H9 (cell line): ENCODE results near the gene MRAS. TPM values are rescaled to one million over a fixed set of nuclear protein-coding genes. Genes with fewer than 3 reads are reported as not detected.

Experiments used
- DNase-seq: peaks from one replicate; pipeline ENCODE4 v3.0.0-alpha.2; 2017
- H2AFZ ChIP-seq: one replicate; pipeline ENCODE4 v1.6.1; 2013; ENCODE audit warnings: mild to moderate bottlenecking, low read length, control low read depth, moderate library complexity
- H2AK5ac ChIP-seq: 2 replicates; pipeline ENCODE4 v1.6.1; 2013; ENCODE audit warnings: low read length, control low read depth, mixed read lengths; ENCODE audit not compliant: insufficient read length
- H2BK120ac ChIP-seq: one replicate; pipeline ENCODE4 v1.6.1; 2013; ENCODE audit warnings: low read depth, mild to moderate bottlenecking, low read length, control low read depth, inconsistent platforms; ENCODE audit not compliant: poor library complexity, severe bottlenecking
- H2BK12ac ChIP-seq: 2 replicates; pipeline ENCODE4 v1.6.1; 2013; ENCODE audit warnings: low read length, control low read depth, mixed read lengths, low read depth; ENCODE audit not compliant: insufficient read length
- H2BK15ac ChIP-seq: 2 replicates; pipeline ENCODE4 v1.6.1; 2013; ENCODE audit warnings: low read depth, low read length, control low read depth
- H2BK20ac ChIP-seq: one replicate; pipeline ENCODE4 v1.6.1; 2013; ENCODE audit warnings: low read depth, mild to moderate bottlenecking, low read length, control low read depth, inconsistent platforms; ENCODE audit not compliant: poor library complexity, severe bottlenecking
- H2BK5ac ChIP-seq: 2 replicates; pipeline ENCODE4 v1.6.1; 2013; ENCODE audit warnings: low read length, control low read depth, mixed read lengths; ENCODE audit not compliant: insufficient read length
- H3K14ac ChIP-seq: 2 replicates; pipeline ENCODE4 v1.6.1; 2013; ENCODE audit warnings: low read length, control low read depth; ENCODE audit not compliant: insufficient read depth
- H3K18ac ChIP-seq: 2 replicates; pipeline ENCODE4 v1.6.1; 2013; ENCODE audit warnings: low read depth, mild to moderate bottlenecking, mixed read lengths, low read length, control low read depth; ENCODE audit not compliant: insufficient read length
- H3K23ac ChIP-seq: 2 replicates; pipeline ENCODE4 v1.6.1; 2013; ENCODE audit warnings: low read length, control low read depth, mixed read lengths, low read depth; ENCODE audit not compliant: insufficient read length
- H3K23me2 ChIP-seq: 2 replicates; pipeline ENCODE4 v1.6.1; 2013; ENCODE audit warnings: low read depth, mild to moderate bottlenecking, mixed read lengths, low read length, control low read depth; ENCODE audit not compliant: insufficient read length, poor library complexity, severe bottlenecking
- H3K27ac ChIP-seq: 2 replicates; pipeline ENCODE4 v1.5.1; 2013; ENCODE audit warnings: low read length, control low read depth, mixed read lengths, low read depth; ENCODE audit not compliant: insufficient read length
- H3K27me3 ChIP-seq: 2 replicates; pipeline ENCODE4 v1.6.1; 2013; ENCODE audit warnings: low read length, control low read depth, inconsistent platforms; ENCODE audit not compliant: insufficient read depth
- H3K4ac ChIP-seq: 2 replicates; pipeline ENCODE4 v1.6.1; 2013; ENCODE audit warnings: low read depth, mild to moderate bottlenecking, control low read depth, inconsistent platforms, low read length, moderate library complexity
- H3K4me1 ChIP-seq: 2 replicates; pipeline ENCODE4 v1.6.1; 2013; ENCODE audit warnings: low read length, control low read depth, inconsistent platforms; ENCODE audit not compliant: insufficient read depth
- H3K4me2 ChIP-seq: 2 replicates; pipeline ENCODE4 v1.6.1; 2013; ENCODE audit warnings: low read length, control low read depth, mixed read lengths; ENCODE audit not compliant: insufficient read length, insufficient read depth
- H3K56ac ChIP-seq: 2 replicates; pipeline ENCODE4 v1.6.1; 2013; ENCODE audit warnings: low read depth, mild to moderate bottlenecking, mixed read lengths, low read length, control low read depth; ENCODE audit not compliant: insufficient read length
- H3K79me1 ChIP-seq: 2 replicates; pipeline ENCODE4 v1.6.1; 2013; ENCODE audit warnings: low read depth, mild to moderate bottlenecking, moderate library complexity, low read length, control low read depth, inconsistent platforms; ENCODE audit not compliant: insufficient read depth, poor library complexity, severe bottlenecking
- H3K79me2 ChIP-seq: 2 replicates; pipeline ENCODE4 v1.6.1; 2013; ENCODE audit warnings: low read length, control low read depth, inconsistent platforms; ENCODE audit not compliant: insufficient read depth
- H3K9ac ChIP-seq: 2 replicates; pipeline ENCODE4 v1.6.1; 2013; ENCODE audit warnings: low read length, control low read depth, mixed read lengths; ENCODE audit not compliant: insufficient read length; ENCODE audit errors: extremely low read depth
- H3K9me3 ChIP-seq: one replicate; pipeline ENCODE4 v1.6.1; 2013; ENCODE audit warnings: low read depth, low read length, inconsistent platforms; ENCODE audit not compliant: control insufficient read depth
- H3T11ph ChIP-seq: one replicate; pipeline ENCODE4 v1.6.1; 2013; ENCODE audit warnings: mild to moderate bottlenecking, low read length, control low read depth, inconsistent platforms
- H4K20me1 ChIP-seq: one replicate; pipeline ENCODE4 v1.6.1; 2013; ENCODE audit not compliant: control insufficient read depth, insufficient read length, insufficient read depth
- H4K5ac ChIP-seq: 2 replicates; pipeline ENCODE4 v1.6.1; 2013; ENCODE audit warnings: low read depth, mild to moderate bottlenecking, mixed read lengths, low read length, control low read depth; ENCODE audit not compliant: insufficient read length
- H4K8ac ChIP-seq: replicated peaks from 2 replicates; pipeline ENCODE4 v1.6.1; 2013; ENCODE audit warnings: low read length, control low read depth, mixed read lengths, low read depth; ENCODE audit not compliant: insufficient read length
- H4K91ac ChIP-seq: 2 replicates; pipeline ENCODE4 v1.6.1; 2013; ENCODE audit warnings: low read depth, mild to moderate bottlenecking, moderate library complexity, mixed read lengths, low read length, control low read depth; ENCODE audit not compliant: insufficient read length
- H3K27ac Mint-ChIP-seq, 3 experiments: 2 replicates in 2 of 3; 3 replicates in 1 of 3; pipeline ENCODE4 v1.8.0; 2020 to 2021; ENCODE audit warnings: mixed read lengths in 3 of 3, mild to moderate bottlenecking in 1 of 3, moderate library complexity in 1 of 3
- H3K27me3 Mint-ChIP-seq: 2 replicates; pipeline ENCODE4 v1.8.0; 2021; ENCODE audit warnings: low read depth, mild to moderate bottlenecking, moderate library complexity, mixed read lengths
- H3K36me3 Mint-ChIP-seq, 3 experiments: 2 replicates in 2 of 3; 3 replicates in 1 of 3; pipeline ENCODE4 v1.8.0; 2020 to 2021; ENCODE audit warnings: low read depth in 3 of 3, mixed read lengths in 3 of 3; ENCODE audit not compliant: insufficient read depth in 1 of 3
- H3K4me1 Mint-ChIP-seq, 2 experiments: 2 replicates each; pipeline ENCODE4 v1.8.0; 2020; ENCODE audit warnings: mixed read lengths in 2 of 2
- H3K4me3 Mint-ChIP-seq, 2 experiments: 2 replicates in 1 of 2; 3 replicates in 1 of 2; pipeline ENCODE4 v1.8.0; 2020 to 2021; ENCODE audit warnings: mild to moderate bottlenecking in 2 of 2, mixed read lengths in 2 of 2, moderate library complexity in 1 of 2
- H3K9me3 Mint-ChIP-seq, 2 experiments: 2 replicates in 1 of 2; 3 replicates in 1 of 2; pipeline ENCODE4 v1.8.0; 2020; ENCODE audit warnings: mild to moderate bottlenecking in 2 of 2, mixed read lengths in 2 of 2, moderate library complexity in 1 of 2
- CTCF ChIP-seq: fragments of 200-600 bp; sonication (generic); conservative IDR thresholded peaks from 3 replicates; pipeline ENCODE4 v1.8.0; 2021; ENCODE audit warnings: antibody characterized with exemption, mild to moderate bottlenecking
- WGBS: extraction: QIAGEN DNeasy Blood & Tissue Kit; methylation state at CpG from one replicate; pipeline ENCODE4 v1.1.7; 2013; ENCODE audit warnings: missing lambda C conversion rate, low lambda C conversion rate, mixed read lengths; ENCODE audit not compliant: insufficient read length; ENCODE audit errors: extremely low coverage; 5-methylcytosine and 5-hydroxymethylcytosine counted together
- total RNA-seq: library from RNA; stranded (reverse); gene quantifications from 2 replicates; pipeline ENCODE4 v1.2.1, GENCODE V29; 2021

Gene MRAS
- total RNA-seq, 1 experiment from 2014 or later = 10.9 TPM

GRCh38 chr3:138363322-138363721 lies 14.9 kb downstream of the MRAS start:
- peak overlapping the region in 1 of 3 experiments; percentile 78; a peak in 3 of 7 replicates for H3K27ac Mint-ChIP-seq
- Histone ChIP-seq H3K4me2 (no peak overlapping the region), H2BK120ac (no peak overlapping the region), H3K27me3 (no peaks in the 10 kb centered on the region), H2BK15ac (no peak overlapping the region), H3K14ac (no peak overlapping the region), H4K20me1 (no peaks in the 10 kb centered on the region), H4K91ac (no peak overlapping the region), H4K8ac (no peak overlapping the region), H3K9me3 (no peaks in the 10 kb centered on the region), H2AFZ (no peak overlapping the region), H3K9ac (no peak overlapping the region), H3K4me1 (no peaks in the 10 kb centered on the region), H3K4ac (no peak overlapping the region), H2BK12ac (no peak overlapping the region), H3K18ac (no peak overlapping the region), H3T11ph (no peak overlapping the region), H3K56ac (no peak overlapping the region), H3K23ac (no peak overlapping the region), H4K5ac (no peak overlapping the region), H3K23me2 (no peaks in the 10 kb centered on the region), H2BK5ac (no peak overlapping the region), H3K79me1 (no peaks in the 10 kb centered on the region), H2AK5ac (no peak overlapping the region), H3K27ac (no peak overlapping the region), H3K79me2 (no peaks in the 10 kb centered on the region), H2BK20ac (no peak overlapping the region)
- peaks cover 12 to 35% of the 10 kb centered on the region in 2 experiments for H3K4me1 Mint-ChIP-seq
- H3K9me3 Mint-ChIP-seq = no peaks in the 10 kb centered on the region
- H3K27me3 Mint-ChIP-seq = no peaks in the 10 kb centered on the region
- WGBS = no CpG with 5 or more reads among the region's 4 CpGs
- no peaks in the 10 kb centered on the region for H3K36me3 Mint-ChIP-seq
- no peak for TF ChIP-seq CTCF
- DNase-seq = no peak
- H3K4me3 Mint-ChIP-seq = no peak overlapping the region
